PC-9 (cell line): ENCODE data around the gene GRB7. TPM values are rescaled to one million over a fixed set of nuclear protein-coding genes. Genes with fewer than 3 reads are reported as not detected.

Experiments used
- BruUV-seq: library from RNA; stranded (reverse); fragments of 400-500 nt; replicated peaks from 2 replicates; lab custom pipeline; 2021; lab: Mats Ljungman, UMichigan
- CTCF ChIA-PET: fragments of 300-600 bp; sonication (Branson Sonifier 250); formaldehyde crosslinking; loops from one replicate; lab custom pipeline; 2022; ENCODE audit warnings: antibody characterized with exemption; lab: Charles Lee
- POLR2A ChIA-PET: fragments of 300-600 bp; sonication (Branson Sonifier 250); formaldehyde crosslinking; loops from one replicate; lab custom pipeline; 2022; ENCODE audit warnings: antibody characterized with exemption; ENCODE audit not compliant: unreplicated experiment; lab: Charles Lee
- DNase-seq, 2 experiments: peaks; one replicate each; pipeline versions ENCODE4 v3.0.0 to v3.0.0-alpha.2; 2015 to 2022; ENCODE audit warnings: mixed read lengths in 1 of 2
- H2AFZ ChIP-seq: fragments of 200-600 bp; sonication (generic); 2 replicates; pipeline ENCODE4 v1.8.1; 2017; ENCODE audit warnings: antibody characterized with exemption
- H3F3A ChIP-seq: fragments of 200-600 bp; sonication (generic); 2 replicates; pipeline ENCODE4 v1.8.1; 2017; ENCODE audit warnings: antibody characterized with exemption, mild to moderate bottlenecking, low read depth; ENCODE audit not compliant: insufficient read depth
- H3K27ac ChIP-seq: fragments of 200-600 bp; sonication (generic); 2 replicates; pipeline ENCODE4 v1.6.1; 2016; ENCODE audit warnings: mixed run types
- H3K27me3 ChIP-seq: fragments of 200-600 bp; sonication (generic); 2 replicates; pipeline ENCODE4 v1.6.1; 2016; ENCODE audit warnings: low read depth, mixed run types; ENCODE audit not compliant: insufficient read depth
- H3K36me3 ChIP-seq: fragments of 200-600 bp; sonication (generic); 2 replicates; pipeline ENCODE4 v1.6.1; 2016; ENCODE audit warnings: low read depth, mixed run types
- H3K4me1 ChIP-seq: fragments of 200-600 bp; sonication (generic); replicated peaks from 2 replicates; pipeline ENCODE4 v1.6.1; 2016; ENCODE audit warnings: mixed run types; ENCODE audit not compliant: insufficient read depth
- H3K4me2 ChIP-seq: fragments of 200-600 bp; sonication (generic); 2 replicates; pipeline ENCODE4 v1.6.1; 2017; ENCODE audit warnings: mixed run types
- H3K4me3 ChIP-seq: fragments of 200-600 bp; sonication (generic); 2 replicates; pipeline ENCODE4 v1.6.1; 2016; ENCODE audit warnings: mixed run types
- H3K79me2 ChIP-seq: fragments of 200-600 bp; sonication (generic); 2 replicates; pipeline ENCODE4 v1.6.1; 2017; ENCODE audit warnings: low read depth, mixed run types
- H3K9me2 ChIP-seq: fragments of 200-600 bp; sonication (generic); 2 replicates; pipeline ENCODE4 v1.8.1; 2017; ENCODE audit warnings: mild to moderate bottlenecking; ENCODE audit not compliant: insufficient read depth
- H3K9me3 ChIP-seq: fragments of 200-600 bp; sonication (generic); 2 replicates; pipeline ENCODE4 v1.8.1; 2016; ENCODE audit warnings: low read depth; ENCODE audit not compliant: insufficient read depth
- H4K20me1 ChIP-seq: fragments of 200-600 bp; sonication (generic); 2 replicates; pipeline ENCODE4 v1.8.1; 2017; ENCODE audit not compliant: insufficient read depth
- CTCF ChIP-seq: fragments of 200-600 bp; sonication (generic); conservative IDR thresholded peaks from 2 replicates; pipeline ENCODE4 v1.6.1; 2017; ENCODE audit warnings: mixed run types, antibody characterized with exemption, mild to moderate bottlenecking, moderate library complexity
- EZH2 ChIP-seq: fragments of 200-600 bp; sonication (generic); IDR thresholded peaks from 2 replicates; pipeline ENCODE4 v1.8.0; 2017; ENCODE audit warnings: antibody characterized with exemption, low read depth
- intact Hi-C: fragments of 100-400 bp; cut with micrococcal nuclease; formaldehyde crosslinking; loops from one replicate; pipeline ENCODE4 v1.10.0; 2022; ENCODE audit not compliant: unreplicated experiment
- total RNA-seq: library from RNA; stranded (reverse); gene quantifications from 2 replicates; pipeline ENCODE4 v1.2.3, GENCODE V29; 2021

GRB7 gene
- total RNA-seq, 1 experiment from 2014 or later, result 49.1 TPM

GRCh38 chr17:39719563-39720355 lies 18.0 kb upstream of the GRB7 start:
- no peaks in the 10 kb centered on the region for H3K27me3 ChIP-seq
- H3K27ac ChIP-seq, result no peak overlapping the region
- BruUV-seq, result no TSS peak
- intact Hi-C loops, result no loop called here
- no peak for DNase-seq
- no peaks in the 10 kb centered on the region for H3K9me3 ChIP-seq
- no peak for TF ChIP-seq CTCF
- CTCF ChIA-PET, result no interaction called here
- H3K4me2 ChIP-seq, result no peak overlapping the region
- H2AFZ ChIP-seq, result no peak overlapping the region
- H3K79me2 ChIP-seq, result no peaks in the 10 kb centered on the region
- no peaks in the 10 kb centered on the region for H3K4me1 ChIP-seq
- H3F3A ChIP-seq, result peaks cover 7% of the 10 kb centered on the region; the same call in 1 of the 2 replicates
- no peaks in the 10 kb centered on the region for H4K20me1 ChIP-seq
- H3K4me3 ChIP-seq, result no peak overlapping the region
- POLR2A ChIA-PET, result interaction anchor here (0.6 kb wide), 1 partner anchor 20 kb away, joined by 4 read pairs; the partner anchor contains the start of gene ERBB2
- no peaks in the 10 kb centered on the region for H3K36me3 ChIP-seq
- H3K9me2 ChIP-seq, result no peaks in the 10 kb centered on the region

GRCh38 chr17:39722104-39722503 lies 15.6 kb upstream of the GRB7 start:
- H3K36me3 ChIP-seq, result no peaks in the 10 kb centered on the region
- no peaks in the 10 kb centered on the region for H3K27me3 ChIP-seq
- TF ChIP-seq CTCF, result no peak
- H2AFZ ChIP-seq, result no peak overlapping the region
- intact Hi-C loops, result no loop called here
- no peaks in the 10 kb centered on the region for H3K4me1 ChIP-seq
- no peaks in the 10 kb centered on the region for H4K20me1 ChIP-seq
- H3K27ac ChIP-seq, result no peak overlapping the region
- ChIA-PET POLR2A (interaction anchor here (0.7 kb wide), 1 partner anchor 20 kb away, joined by 3 read pairs; no protein-coding TSS in a partner anchor), CTCF (no interaction called here)
- no peaks in the 10 kb centered on the region for H3K79me2 ChIP-seq
- H3K4me3 ChIP-seq, result no peak overlapping the region
- no peak overlapping the region for H3K4me2 ChIP-seq
- BruUV-seq, result no TSS peak
- H3K9me3 ChIP-seq, result no peaks in the 10 kb centered on the region
- no peaks in the 10 kb centered on the region for H3K9me2 ChIP-seq
- H3F3A ChIP-seq, result peaks cover 19% of the 10 kb centered on the region; the same call in 1 of the 2 replicates
- DNase-seq, result no peak

- intact Hi-C loops, result no loop called here
- H3K27me3 ChIP-seq, result no peaks in the 10 kb centered on the region
- no peaks in the 10 kb centered on the region for H3K36me3 ChIP-seq
- no peaks in the 10 kb centered on the region for H3K9me3 ChIP-seq
- no peak for DNase-seq
- H2AFZ ChIP-seq, result no peak overlapping the region
- H3K4me3 ChIP-seq, result no peak overlapping the region
- peaks cover 20% of the 10 kb centered on the region; the same call in 1 of the 2 replicates for H3F3A ChIP-seq
- CTCF ChIA-PET, result no interaction called here
- no peaks in the 10 kb centered on the region for H4K20me1 ChIP-seq
- no peak overlapping the region for H3K27ac ChIP-seq
- TF ChIP-seq EZH2 (no peak), CTCF (no peak)
- POLR2A ChIA-PET, result no interaction called here
- no TSS peak for BruUV-seq
- no peaks in the 10 kb centered on the region for H3K4me1 ChIP-seq
- no peaks in the 10 kb centered on the region for H3K79me2 ChIP-seq
- H3K9me2 ChIP-seq, result no peaks in the 10 kb centered on the region
- H3K4me2 ChIP-seq, result no peak overlapping the region
Observed at GRCh38 chr17:39722965-39723848, 14.5 kb upstream of the GRB7 start.
